Keratinocyte (primary cell): ENCODE results near the gene ALG5. TPM values are rescaled to one million over a fixed set of nuclear protein-coding genes. Genes with fewer than 3 reads are reported as not detected.

Experiments used
- DNase-seq: peaks from one replicate; pipeline ENCODE4 v3.0.0-alpha.2; 2011; ENCODE audit warnings: low read depth, missing footprints, low spot score
- FAIRE-seq: peaks from 2 replicates; lab custom pipeline; 2011; peaks lifted over from hg19 to GRCh38; lab: Jason Lieb, UNC
- H2AFZ ChIP-seq: 2 replicates; pipeline ENCODE4 v1.6.0; 2012; ENCODE audit warnings: low read length, control low read depth, inconsistent platforms; ENCODE audit not compliant: control insufficient read depth
- H3K27ac ChIP-seq: 2 replicates; pipeline ENCODE4 v1.5.1; 2011; ENCODE audit warnings: low read length; ENCODE audit not compliant: control insufficient read depth, insufficient read depth
- H3K27me3 ChIP-seq: 3 replicates; pipeline ENCODE4 v1.6.0; 2011; ENCODE audit warnings: low read length; ENCODE audit not compliant: control insufficient read depth, insufficient read depth; ENCODE audit errors: extremely low read depth
- H3K36me3 ChIP-seq, 2 experiments: 2 replicates in 1 of 2; 3 replicates in 1 of 2; pipeline ENCODE4 v1.5.1; 2011; ENCODE audit warnings: low read length in 2 of 2, mild to moderate bottlenecking in 1 of 2; ENCODE audit not compliant: control insufficient read depth in 2 of 2, insufficient read depth in 2 of 2; ENCODE audit errors: extremely low read depth in 1 of 2
- H3K4me1 ChIP-seq: 3 replicates; pipeline ENCODE4 v1.5.1; 2011; ENCODE audit warnings: low read length; ENCODE audit not compliant: control insufficient read depth, insufficient read depth; ENCODE audit errors: extremely low read depth
- H3K4me2 ChIP-seq: 3 replicates; pipeline ENCODE4 v1.6.0; 2011; ENCODE audit warnings: low read depth, low read length; ENCODE audit not compliant: control insufficient read depth, insufficient read depth; ENCODE audit errors: extremely low read depth
- H3K4me3 ChIP-seq, 3 experiments: fragments of 200-600 bp in 1 of 3; sonication (generic) in 1 of 3; 2 replicates in 2 of 3; 3 replicates in 1 of 3; pipeline ENCODE4 v1.5.1; 2011 to 2016; ENCODE audit warnings: low read length in 3 of 3, mild to moderate bottlenecking in 3 of 3, control low read depth in 2 of 3, inconsistent platforms in 1 of 3, low read depth in 1 of 3, mixed read lengths in 1 of 3, mixed run types in 1 of 3, moderate library complexity in 1 of 3; ENCODE audit not compliant: control insufficient read depth in 2 of 3, insufficient read depth in 2 of 3; ENCODE audit errors: extremely low read depth in 1 of 3
- H3K79me2 ChIP-seq: 2 replicates; pipeline ENCODE4 v1.6.0; 2012; ENCODE audit warnings: low read length; ENCODE audit not compliant: control insufficient read depth, insufficient read depth
- H3K9ac ChIP-seq: 3 replicates; pipeline ENCODE4 v1.6.0; 2011; ENCODE audit warnings: low read length; ENCODE audit not compliant: control insufficient read depth, insufficient read depth; ENCODE audit errors: extremely low read depth
- H3K9me1 ChIP-seq: 3 replicates; pipeline ENCODE4 v1.6.0; 2011; ENCODE audit warnings: low read length; ENCODE audit not compliant: control insufficient read depth, insufficient read depth; ENCODE audit errors: extremely low read depth
- H3K9me3 ChIP-seq: 2 replicates; pipeline ENCODE4 v1.5.1; 2012; ENCODE audit warnings: low read depth, low read length; ENCODE audit not compliant: control insufficient read depth
- H4K20me1 ChIP-seq: 3 replicates; pipeline ENCODE4 v1.6.0; 2011; ENCODE audit warnings: low read length; ENCODE audit not compliant: control insufficient read depth, insufficient read depth; ENCODE audit errors: extremely low read depth
- CTCF ChIP-seq, 3 experiments: IDR thresholded peaks in 1 of 3; conservative IDR thresholded peaks in 1 of 3; optimal IDR thresholded peaks in 1 of 3; 2 replicates in 2 of 3; 3 replicates in 1 of 3; pipeline versions ENCODE3 to v1.5.1; 2011; ENCODE audit warnings: low read length in 3 of 3, mild to moderate bottlenecking in 3 of 3, moderate library complexity in 2 of 3, control low read depth in 1 of 3, inconsistent platforms in 1 of 3; ENCODE audit not compliant: insufficient read depth in 2 of 3; ENCODE audit errors: extremely low read depth in 1 of 3
- EZH2 ChIP-seq: IDR thresholded peaks from one replicate; pipeline ENCODE4 v1.6.1; 2012; ENCODE audit warnings: inconsistent platforms, mild to moderate bottlenecking, low read length, moderate library complexity
- dilution Hi-C: fragments of 300-500 bp; cut with MboI; formaldehyde crosslinking; loops from one replicate; pipeline ENCODE4 v1.7.0; 2020; ENCODE audit warnings: low sequenced_read_pairs; ENCODE audit not compliant: extremely low pct_ligation_motif_present
- polyA plus RNA-seq, 5 experiments: library from polyadenylated mRNA; depleted of rRNA in 3 of 5; stranded (reverse) in 3 of 5; stranded (forward) in 1 of 5; unstranded in 1 of 5; fragments of >200 nt; gene quantifications; 1 replicate in 1 of 5; 2 replicates in 3 of 5; 3 replicates in 1 of 5; pipeline versions ENCODE4 v1.2.1 to v1.2.3, GENCODE V29; 2011 to 2012; ENCODE audit warnings: missing spikeins in 2 of 5, low read depth in 1 of 5, low replicate concordance in 1 of 5

Gene ALG5
- polyA plus RNA-seq, 1 donor (not counting 4 experiments of a cell fraction or from before 2014, with no cell fraction given), result 63.9 TPM

- no peak overlapping the region for H3K27ac ChIP-seq
- no peaks in the 10 kb centered on the region for H3K36me3 ChIP-seq
- H3K27me3 ChIP-seq, result peaks cover 11% of the 10 kb centered on the region
- TF ChIP-seq EZH2 (no peak), CTCF (optimal IDR thresholded peaks at IDR 0.05 in 1 of 3, IDR thresholded peaks at IDR 0.05 in 1 of 3, conservative IDR thresholded peaks at IDR 0.05 in 1 of 3; ENCODE audit: extremely low read depth in 1 of 3, insufficient read depth in 2 of 3, low read length in 3 of 3) (no peak)
- FAIRE-seq, result no peak
- no peak overlapping the region for H2AFZ ChIP-seq
- peaks cover 5% of the 10 kb centered on the region for H3K4me1 ChIP-seq
- dilution Hi-C loops, result no loop called here
- no peak overlapping the region for H3K4me2 ChIP-seq
- no peaks in the 10 kb centered on the region for H4K20me1 ChIP-seq
- H3K9me1 ChIP-seq, result no peaks in the 10 kb centered on the region
- H3K9ac ChIP-seq, result no peak overlapping the region
- no peak overlapping the region for H3K4me3 ChIP-seq
- H3K79me2 ChIP-seq, result no peaks in the 10 kb centered on the region
- no peaks in the 10 kb centered on the region for H3K9me3 ChIP-seq
- DNase-seq, result no peak
Observed at GRCh38 chr13:36914648-36915047, 84.5 kb downstream of the ALG5 start.

GRCh38 chr13:36913463-36913862 is 85.7 kb downstream of the ALG5 start:
- H3K4me3 ChIP-seq, result no peak overlapping the region
- no peak overlapping the region for H3K27ac ChIP-seq
- H3K79me2 ChIP-seq, result no peaks in the 10 kb centered on the region
- no peaks in the 10 kb centered on the region for H3K36me3 ChIP-seq
- TF ChIP-seq CTCF (optimal IDR thresholded peaks at IDR 0.05 in 1 of 3, IDR thresholded peaks at IDR 0.05 in 1 of 3, conservative IDR thresholded peaks at IDR 0.05 in 1 of 3; ENCODE audit: extremely low read depth in 1 of 3, insufficient read depth in 2 of 3, low read length in 3 of 3) (no peak), EZH2 (no peak)
- H3K9me1 ChIP-seq, result no peaks in the 10 kb centered on the region
- H3K4me1 ChIP-seq, result no peaks in the 10 kb centered on the region
- no peak overlapping the region for H3K4me2 ChIP-seq
- FAIRE-seq (no peak), DNase-seq (no peak)
- dilution Hi-C loops, result no loop called here
- H3K9me3 ChIP-seq, result no peaks in the 10 kb centered on the region
- H3K27me3 ChIP-seq, result peaks cover 3% of the 10 kb centered on the region
- H3K9ac ChIP-seq, result no peak overlapping the region
- no peaks in the 10 kb centered on the region for H4K20me1 ChIP-seq
- no peak overlapping the region for H2AFZ ChIP-seq
